ENCODE measurements around the gene CCDC102A.
"Not testable (repeated sequence)": the region's sequence is repeated elsewhere in the genome, so short reads cannot be mapped to it uniquely, and the experiment has no call there.

The CCDC102A gene

GRCh38 chr16:57500578-57501111, 35.7 kb downstream of the CCDC102A start:
- DNase-seq (ENCODE audit: low spot score): no peak

DNA sequence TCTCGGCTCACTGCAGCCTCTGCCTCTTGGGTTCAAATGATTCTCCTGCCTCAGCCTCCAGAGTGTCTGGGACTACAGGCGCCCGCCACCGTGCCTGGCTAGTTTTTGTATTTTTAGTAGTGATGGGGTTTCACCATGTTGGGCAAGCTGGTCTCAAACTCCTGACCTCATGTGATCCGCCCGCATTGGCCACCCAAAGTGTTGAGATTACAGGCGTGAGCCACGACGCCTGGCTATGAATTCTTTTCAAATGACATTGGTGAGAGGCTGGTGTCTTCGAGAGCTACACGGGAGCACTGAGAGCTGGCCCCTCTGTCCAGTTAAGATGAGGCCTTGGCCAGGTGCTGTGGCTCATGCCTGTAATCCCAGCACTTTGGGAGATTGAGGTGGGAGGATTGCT, 36.4 kb downstream of the CCDC102A start:
- not testable (repeated sequence) for DNase-seq (ENCODE audit: low spot score)

DNA sequence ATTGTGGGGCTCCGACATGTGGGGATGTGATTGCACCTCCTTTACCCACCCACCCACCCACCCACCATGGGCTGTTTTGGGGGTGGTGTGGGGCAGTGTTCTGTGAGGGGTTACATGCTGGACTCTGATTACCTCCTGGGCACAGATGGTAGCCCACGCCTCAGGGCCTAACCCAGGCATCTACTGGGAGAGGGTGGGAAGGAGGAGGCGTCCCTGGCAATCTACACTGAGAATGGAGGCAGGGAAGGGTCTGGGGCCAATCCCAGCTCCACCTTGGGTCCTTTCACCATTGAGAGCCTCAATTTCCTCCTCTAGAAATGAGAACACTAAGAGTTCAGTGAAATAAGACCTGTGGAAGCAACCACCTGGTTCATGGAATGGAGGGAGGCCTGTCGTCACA, 38.3 kb downstream of the CCDC102A start:
- DNase-seq (ENCODE audit: low spot score): no peak

- DNase-seq (ENCODE audit: low spot score): no peak
Observed at GRCh38 chr16:57497121-57497520, 39.2 kb downstream of the CCDC102A start.

GRCh38 chr16:57493767-57494166, 42.6 kb downstream of the CCDC102A start:
- DNase-seq (ENCODE audit: low spot score): no peak

GRCh38 chr16:57489229-57489628, 47.1 kb downstream of the CCDC102A start:
- DNase-seq (ENCODE audit: low spot score): no peak

- DNase-seq (ENCODE audit: low spot score): no peak
Observed at GRCh38 chr16:57486858-57487834, 49.2 kb downstream of the CCDC102A start.

- peak; percentile 98 for DNase-seq (ENCODE audit: low spot score)
Observed at GRCh38 chr16:57485916-57486857, 50.2 kb downstream of the CCDC102A start, which contains the start of gene DOK4. DOK4 (minus strand) TSS chr16:57486493; CDS start chr16:57479507, 6,986 bp downstream.

DNA sequence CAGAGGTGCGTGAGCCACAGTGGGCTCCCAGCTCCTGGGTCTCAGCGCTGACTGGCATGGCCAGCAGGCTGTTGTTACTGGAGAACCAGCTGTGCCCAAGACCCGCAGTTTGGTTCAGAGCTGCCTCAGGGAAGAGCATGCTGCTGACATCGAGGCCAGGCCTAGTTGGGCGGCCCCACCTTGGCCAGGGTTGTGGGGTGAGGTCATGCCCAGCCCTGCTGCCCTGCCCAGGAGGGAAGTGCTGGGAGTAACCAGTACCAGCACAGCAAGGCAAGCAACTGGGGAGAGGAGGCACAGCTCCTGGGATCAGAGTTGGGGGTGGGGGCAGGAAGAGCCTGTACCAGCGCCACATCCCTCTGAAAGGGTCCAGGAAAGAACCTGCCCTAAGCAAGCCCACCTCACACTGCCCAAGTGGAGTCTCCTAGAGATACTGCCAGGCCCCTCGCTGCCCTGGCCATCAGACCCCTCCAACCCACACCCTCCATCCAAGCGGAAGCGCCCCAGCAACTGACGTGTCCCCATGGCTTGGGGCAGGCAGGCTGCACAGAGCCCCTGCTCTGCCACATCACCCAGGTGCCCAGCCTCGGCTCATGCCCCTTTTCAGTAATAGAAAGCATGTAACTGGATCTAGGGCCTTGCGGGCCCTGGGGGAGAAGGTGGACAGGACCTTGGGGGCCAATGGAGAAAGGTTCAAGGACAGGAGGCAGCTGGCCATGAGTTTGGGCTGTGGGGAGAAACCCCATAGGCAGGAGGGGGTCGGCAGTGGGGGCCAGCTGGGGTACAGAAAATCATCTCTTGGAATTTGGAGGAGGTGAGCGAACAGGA, 51.1 kb downstream of the CCDC102A start:
- no peak for DNase-seq (ENCODE audit: low spot score)

DNA sequence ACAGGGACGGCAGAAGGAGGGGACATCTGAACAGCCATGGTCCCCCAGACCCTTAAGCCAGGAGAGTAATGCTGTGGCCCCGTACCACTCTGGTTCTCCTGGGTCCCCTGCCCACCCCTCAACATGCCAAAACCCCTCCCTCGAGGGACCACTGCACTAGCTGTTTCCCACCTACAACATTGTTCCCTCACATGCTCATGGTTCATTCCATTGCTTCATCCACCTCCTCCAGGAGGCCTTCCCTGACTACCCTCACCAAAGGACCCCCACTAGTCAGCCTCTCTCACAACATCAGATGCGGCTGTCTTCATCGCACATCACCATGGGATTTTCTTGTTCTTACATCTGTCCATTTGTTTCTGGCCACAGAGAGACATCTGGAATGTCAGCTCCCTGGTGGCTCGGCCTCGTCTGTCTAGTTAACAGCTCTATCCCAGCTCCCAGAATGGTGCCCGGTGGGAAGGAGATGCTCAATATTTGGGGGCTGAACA, 51.8 kb downstream of the CCDC102A start:
- no peak for DNase-seq (ENCODE audit: low spot score)

GRCh38 chr16:57483725-57484514, 52.5 kb downstream of the CCDC102A start:
- no peak for DNase-seq (ENCODE audit: low spot score)

DNA sequence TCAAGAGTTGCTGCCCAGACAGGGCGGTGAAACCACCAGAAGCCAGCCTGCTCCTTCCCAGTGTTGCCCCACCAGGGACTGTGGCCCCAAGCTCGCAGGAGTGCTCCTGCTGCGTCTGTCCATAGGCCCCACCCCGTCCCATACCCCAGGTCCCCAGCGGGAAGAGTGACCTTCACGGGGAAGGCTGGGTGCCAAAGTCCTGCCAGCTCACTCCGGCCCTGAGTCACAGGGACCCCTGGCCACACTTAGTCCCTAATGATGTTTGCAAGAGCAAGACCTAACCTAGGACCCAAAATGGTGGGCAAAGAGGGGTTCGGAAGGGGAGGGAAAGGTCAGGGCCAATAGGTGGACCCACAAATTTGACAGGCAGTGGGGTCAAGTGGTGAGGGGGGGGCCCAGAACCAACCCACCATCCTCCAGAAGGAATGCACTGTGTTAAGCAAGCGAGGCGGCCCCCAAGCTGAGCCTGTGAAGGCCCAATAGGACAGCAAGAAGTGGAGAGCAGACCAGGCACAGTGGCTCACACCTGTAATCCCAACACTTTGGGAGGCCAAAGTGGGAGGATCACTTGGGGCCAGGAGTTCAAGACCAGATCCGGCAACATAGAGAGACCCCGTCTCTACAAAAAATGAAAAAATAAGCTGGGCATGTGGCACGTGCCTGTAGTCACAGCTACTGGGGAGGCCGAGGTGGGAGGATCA, 53.4 kb downstream of the CCDC102A start:
- no peak for DNase-seq (ENCODE audit: low spot score)

GRCh38 chr16:57481421-57481820, 55.0 kb downstream of the CCDC102A start:
- DNase-seq (ENCODE audit: low spot score): no peak

- DNase-seq (ENCODE audit: low spot score): no peak
Observed at GRCh38 chr16:57480754-57481230, 55.6 kb downstream of the CCDC102A start.

DNA sequence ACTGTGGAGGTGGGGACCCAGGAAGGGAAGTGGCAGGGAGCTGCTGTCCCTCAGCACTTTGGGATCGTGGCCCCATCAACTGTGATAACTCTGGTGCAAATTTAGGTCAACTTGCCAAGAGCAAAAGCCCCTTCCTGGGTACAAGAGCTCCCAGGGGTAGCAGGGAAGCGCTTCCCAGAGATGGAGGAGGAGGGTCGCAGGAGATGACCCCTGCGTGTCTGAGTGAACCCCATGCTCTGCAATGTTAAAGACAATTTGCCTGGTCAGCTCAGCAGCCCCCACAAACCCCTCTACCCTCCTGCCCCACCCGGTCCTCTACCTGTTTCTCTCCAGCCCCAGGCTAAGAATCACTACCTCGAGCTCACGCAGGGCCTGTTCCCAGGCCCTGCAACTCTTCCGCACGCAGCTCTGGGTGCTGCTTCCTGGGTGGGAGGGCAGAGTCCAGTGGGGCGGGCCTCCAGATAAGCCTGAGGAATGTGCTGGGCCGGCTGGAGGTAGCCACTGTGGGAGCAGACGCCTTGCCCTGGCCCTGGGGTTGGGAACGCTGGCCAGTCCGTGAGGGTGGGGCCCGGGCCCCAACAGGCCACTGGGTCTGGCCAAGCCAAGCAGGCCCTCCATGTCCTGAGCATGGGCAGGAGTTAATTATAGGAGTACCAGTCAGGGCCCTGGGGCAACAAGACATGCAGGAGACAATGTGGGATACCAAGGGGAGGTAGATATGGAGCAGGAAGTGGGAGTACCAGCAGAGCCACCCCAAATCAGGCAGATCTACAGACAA, 56.2 kb downstream of the CCDC102A start:
- peak; percentile 96 for DNase-seq (ENCODE audit: low spot score)

DNA sequence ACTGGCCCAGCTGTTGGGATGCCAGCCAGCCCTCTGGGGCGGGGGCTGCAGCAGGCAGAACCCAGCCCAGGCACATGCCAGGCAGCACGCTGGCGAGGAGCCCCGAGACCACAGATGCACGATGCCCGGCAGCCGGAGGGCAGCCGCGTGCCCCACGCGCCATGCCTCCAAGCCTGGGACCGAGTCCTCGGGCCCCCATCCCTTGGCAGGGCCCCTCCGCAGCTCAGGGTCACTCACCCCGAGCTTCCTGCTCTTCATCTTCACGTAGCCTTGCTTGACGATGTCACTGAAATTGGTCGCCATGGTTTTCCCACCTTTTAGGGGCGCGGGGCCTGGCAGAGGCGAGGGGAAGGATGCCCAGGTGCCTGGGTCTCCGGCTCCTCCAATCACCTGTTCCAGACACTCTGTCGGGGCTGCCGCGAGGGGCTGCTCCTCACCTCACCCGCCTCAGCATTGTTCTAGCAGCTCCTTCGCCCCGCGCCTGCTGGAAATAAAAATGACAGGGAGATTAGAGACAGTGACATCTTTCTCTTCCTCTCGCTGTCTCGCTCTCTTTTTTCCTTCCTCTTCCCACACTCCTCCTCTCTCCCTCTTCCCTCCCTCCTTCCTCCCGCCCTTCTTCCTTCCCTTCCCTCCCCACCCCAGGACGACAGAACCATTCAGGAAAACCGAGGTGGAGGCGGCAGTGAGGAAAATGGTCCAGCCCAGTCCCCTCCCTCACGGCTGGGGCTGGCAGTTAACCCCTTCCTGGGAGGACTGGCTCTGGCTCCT, 57.0 kb downstream of the CCDC102A start:
- DNase-seq (ENCODE audit: low spot score): peak; percentile 86

- DNase-seq (ENCODE audit: low spot score): no peak
Observed at GRCh38 chr16:57478396-57479204, 57.8 kb downstream of the CCDC102A start.

All from hepatic stellate cell (primary cell).